Measurements from ENCODE around the gene FN1. TPM values are rescaled to one million over a fixed set of nuclear protein-coding genes. Genes with fewer than 3 reads are reported as not detected.

FN1 gene
- total RNA-seq, 1 experiment from 2014 or later = 11.1 TPM

DNA sequence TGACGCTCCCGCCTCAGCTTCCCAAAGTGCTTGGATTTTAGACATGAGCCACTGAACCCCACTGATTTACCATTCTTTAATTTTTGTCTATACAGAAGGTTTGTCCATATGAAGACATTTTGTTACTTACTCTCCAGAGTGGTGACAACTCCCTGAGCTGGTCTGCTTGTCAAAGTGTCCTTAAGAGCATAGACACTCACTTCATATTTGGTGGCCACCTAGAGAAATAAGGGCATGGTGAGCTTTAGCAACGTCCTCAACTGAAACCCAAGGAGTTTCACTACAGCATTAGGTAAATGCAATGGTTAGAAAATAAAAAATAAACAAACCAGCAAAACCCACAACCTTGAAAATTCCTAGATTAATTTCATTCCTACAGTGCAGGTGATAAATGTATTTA lies 57.8 kb downstream of the FN1 start:
- CTCF ChIA-PET = no interaction called here
- Histone ChIP-seq H3K4me1 (ENCODE audit: control insufficient read depth in 1 of 2, insufficient read depth in 2 of 2, low read length in 2 of 2) (no peaks in the 10 kb centered on the region), H3K79me2 (ENCODE audit: insufficient read depth, low read length) (no peaks in the 10 kb centered on the region), H3K27me3 (ENCODE audit: insufficient read depth, low read length) (no peaks in the 10 kb centered on the region), H3K9ac (ENCODE audit: low read length) (no peak overlapping the region), H4K20me1 (ENCODE audit: insufficient read depth) (no peaks in the 10 kb centered on the region), H2AFZ (ENCODE audit: low read depth, low read length, poor library complexity, severe bottlenecking) (no peak overlapping the region), H3K4me3 (replicated peaks in 1 of 2; ENCODE audit: low read depth in 1 of 2, low read length in 2 of 2) (no peak overlapping the region), H3K4me2 (ENCODE audit: low read length) (no peak overlapping the region), H3K9me3 (ENCODE audit: control insufficient read depth in 1 of 2, insufficient read depth in 1 of 2, low read depth in 1 of 2, low read length in 2 of 2) (no peaks in the 10 kb centered on the region), H3K9me2 (ENCODE audit: insufficient read depth) (no peaks in the 10 kb centered on the region), H3K36me3 (ENCODE audit: control insufficient read depth in 1 of 2, insufficient read depth in 2 of 2, low read length in 2 of 2) (no peaks in the 10 kb centered on the region), H3K27ac (ENCODE audit: low read depth, low read length) (no peak overlapping the region)
- RAD21 ChIA-PET (ENCODE audit: low non-redundant PET in 1 of 2, low total read pairs in 2 of 2, uncharacterized antibody in 2 of 2, unreplicated experiment in 2 of 2) = no interaction called here
- intact Hi-C loops (cut with micrococcal nuclease) = no loop called here
- no TSS peak for BruUV-seq (replicated peaks)
- ATAC-seq (no peak), DNase-seq (ENCODE audit: low read depth, low spot score) (no peak)
- POLR2A ChIA-PET = no interaction called here
- TF ChIP-seq TCF7L2 (IDR thresholded peaks at IDR 0.05; ENCODE audit: borderline replicate concordance, extremely low read depth, insufficient read depth, insufficient read length) (no peak), ZNF274 (IDR thresholded peaks at IDR 0.05; ENCODE audit: low read depth, low read length) (no peak), EGR1 (IDR thresholded peaks at IDR 0.05; ENCODE audit: low read depth) (no peak), POLR2AphosphoS5 (IDR thresholded peaks at IDR 0.05; ENCODE audit: low read depth, low read length) (no peak), JUND (IDR thresholded peaks at IDR 0.05) (no peak), CTCF (IDR thresholded peaks at IDR 0.05 in 2 of 3, conservative IDR thresholded peaks at IDR 0.05 in 1 of 3; ENCODE audit: borderline replicate concordance in 1 of 3, insufficient read depth in 1 of 3, low read depth in 2 of 3, low read length in 2 of 3) (no peak), ZBTB33 (IDR thresholded peaks at IDR 0.05; ENCODE audit: extremely low read depth, insufficient replicate concordance, low read length) (no peak), CBX3 (IDR thresholded peaks at IDR 0.05; ENCODE audit: low read depth) (no peak), FOSL1 (IDR thresholded peaks at IDR 0.05; ENCODE audit: low read depth) (no peak), POLR2A (IDR thresholded peaks at IDR 0.05; ENCODE audit: borderline replicate concordance, extremely low read depth, insufficient read depth, insufficient read length) (no peak), RAD21 (IDR thresholded peaks at IDR 0.05; ENCODE audit: low read depth) (no peak), EZH2phosphoT487 (IDR thresholded peaks at IDR 0.05; ENCODE audit: borderline replicate concordance) (no peak), ZFX (IDR thresholded peaks at IDR 0.05) (no peak), MAX (IDR thresholded peaks at IDR 0.05) (no peak), EZH2 (IDR thresholded peaks at IDR 0.05) (no peak), SP1 (IDR thresholded peaks at IDR 0.05; ENCODE audit: low read depth) (no peak), ELF1 (IDR thresholded peaks at IDR 0.05; ENCODE audit: borderline replicate concordance, low read depth) (no peak), YY1 (IDR thresholded peaks at IDR 0.05; ENCODE audit: extremely low read depth, insufficient replicate concordance, low read depth, low read length) (no peak)
- TF ChIP-seq, protein P1, sequence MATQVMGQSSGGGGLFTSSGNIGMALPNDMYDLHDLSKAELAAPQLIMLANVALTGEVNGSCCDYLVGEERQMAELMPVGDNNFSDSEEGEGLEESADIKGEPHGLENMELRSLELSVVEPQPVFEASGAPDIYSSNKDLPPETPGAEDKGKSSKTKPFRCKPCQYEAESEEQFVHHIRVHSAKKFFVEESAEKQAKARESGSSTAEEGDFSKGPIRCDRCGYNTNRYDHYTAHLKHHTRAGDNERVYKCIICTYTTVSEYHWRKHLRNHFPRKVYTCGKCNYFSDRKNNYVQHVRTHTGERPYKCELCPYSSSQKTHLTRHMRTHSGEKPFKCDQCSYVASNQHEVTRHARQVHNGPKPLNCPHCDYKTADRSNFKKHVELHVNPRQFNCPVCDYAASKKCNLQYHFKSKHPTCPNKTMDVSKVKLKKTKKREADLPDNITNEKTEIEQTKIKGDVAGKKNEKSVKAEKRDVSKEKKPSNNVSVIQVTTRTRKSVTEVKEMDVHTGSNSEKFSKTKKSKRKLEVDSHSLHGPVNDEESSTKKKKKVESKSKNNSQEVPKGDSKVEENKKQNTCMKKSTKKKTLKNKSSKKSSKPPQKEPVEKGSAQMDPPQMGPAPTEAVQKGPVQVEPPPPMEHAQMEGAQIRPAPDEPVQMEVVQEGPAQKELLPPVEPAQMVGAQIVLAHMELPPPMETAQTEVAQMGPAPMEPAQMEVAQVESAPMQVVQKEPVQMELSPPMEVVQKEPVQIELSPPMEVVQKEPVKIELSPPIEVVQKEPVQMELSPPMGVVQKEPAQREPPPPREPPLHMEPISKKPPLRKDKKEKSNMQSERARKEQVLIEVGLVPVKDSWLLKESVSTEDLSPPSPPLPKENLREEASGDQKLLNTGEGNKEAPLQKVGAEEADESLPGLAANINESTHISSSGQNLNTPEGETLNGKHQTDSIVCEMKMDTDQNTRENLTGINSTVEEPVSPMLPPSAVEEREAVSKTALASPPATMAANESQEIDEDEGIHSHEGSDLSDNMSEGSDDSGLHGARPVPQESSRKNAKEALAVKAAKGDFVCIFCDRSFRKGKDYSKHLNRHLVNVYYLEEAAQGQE (IDR thresholded peaks at IDR 0.05; ENCODE audit: low read depth) = no peak
